Activated CD4-positive, alpha-beta memory T cell treated with anti-CD3 and anti-CD28 coated beads, Interleukin-2, amount 10 ng/mL, durations not matched to agents 7 days and 5 days (primary cell): Measurements from ENCODE around the gene DUOXA1. TPM values are rescaled to one million over a fixed set of nuclear protein-coding genes. Genes with fewer than 3 reads are reported as not detected.

Source experiments
- CTCF ChIA-PET: fragments of 350-600 bp; sonication (Branson Sonifier 250); formaldehyde crosslinking; loops from one replicate; lab custom pipeline; 2021; ENCODE audit warnings: antibody characterized with exemption, inconsistent platforms; lab: Charles Lee
- POLR2A ChIA-PET: fragments of 350-600 bp; sonication (Branson Sonifier 250); formaldehyde crosslinking; loops from one replicate; lab custom pipeline; 2021; ENCODE audit warnings: antibody characterized with exemption; lab: Charles Lee
- DNase-seq: peaks from one replicate; pipeline ENCODE4 v3.0.0-alpha.2; 2020
- H3K27ac Mint-ChIP-seq: one replicate; pipeline ENCODE4 v1.8.0; 2021; ENCODE audit warnings: mild to moderate bottlenecking, mixed read lengths
- H3K27me3 Mint-ChIP-seq: one replicate; pipeline ENCODE4 v1.8.0; 2021; ENCODE audit warnings: mixed read lengths
- H3K36me3 Mint-ChIP-seq: one replicate; pipeline ENCODE4 v1.8.0; 2021; ENCODE audit warnings: low read depth, mixed read lengths
- H3K4me1 Mint-ChIP-seq: one replicate; pipeline ENCODE4 v1.8.0; 2021; ENCODE audit warnings: mixed read lengths
- H3K4me3 Mint-ChIP-seq: one replicate; pipeline ENCODE4 v1.8.0; 2021; ENCODE audit warnings: mild to moderate bottlenecking, mixed read lengths
- H3K9me3 Mint-ChIP-seq: one replicate; pipeline ENCODE4 v1.8.0; 2021; ENCODE audit warnings: mixed read lengths
- total RNA-seq, 2 experiments: library from RNA; stranded (reverse); gene quantifications; one replicate each; pipeline ENCODE4 v1.2.3, GENCODE V29; 2021

Gene DUOXA1
- total RNA-seq, 2 experiments from 2014 or later: not detected

DNA sequence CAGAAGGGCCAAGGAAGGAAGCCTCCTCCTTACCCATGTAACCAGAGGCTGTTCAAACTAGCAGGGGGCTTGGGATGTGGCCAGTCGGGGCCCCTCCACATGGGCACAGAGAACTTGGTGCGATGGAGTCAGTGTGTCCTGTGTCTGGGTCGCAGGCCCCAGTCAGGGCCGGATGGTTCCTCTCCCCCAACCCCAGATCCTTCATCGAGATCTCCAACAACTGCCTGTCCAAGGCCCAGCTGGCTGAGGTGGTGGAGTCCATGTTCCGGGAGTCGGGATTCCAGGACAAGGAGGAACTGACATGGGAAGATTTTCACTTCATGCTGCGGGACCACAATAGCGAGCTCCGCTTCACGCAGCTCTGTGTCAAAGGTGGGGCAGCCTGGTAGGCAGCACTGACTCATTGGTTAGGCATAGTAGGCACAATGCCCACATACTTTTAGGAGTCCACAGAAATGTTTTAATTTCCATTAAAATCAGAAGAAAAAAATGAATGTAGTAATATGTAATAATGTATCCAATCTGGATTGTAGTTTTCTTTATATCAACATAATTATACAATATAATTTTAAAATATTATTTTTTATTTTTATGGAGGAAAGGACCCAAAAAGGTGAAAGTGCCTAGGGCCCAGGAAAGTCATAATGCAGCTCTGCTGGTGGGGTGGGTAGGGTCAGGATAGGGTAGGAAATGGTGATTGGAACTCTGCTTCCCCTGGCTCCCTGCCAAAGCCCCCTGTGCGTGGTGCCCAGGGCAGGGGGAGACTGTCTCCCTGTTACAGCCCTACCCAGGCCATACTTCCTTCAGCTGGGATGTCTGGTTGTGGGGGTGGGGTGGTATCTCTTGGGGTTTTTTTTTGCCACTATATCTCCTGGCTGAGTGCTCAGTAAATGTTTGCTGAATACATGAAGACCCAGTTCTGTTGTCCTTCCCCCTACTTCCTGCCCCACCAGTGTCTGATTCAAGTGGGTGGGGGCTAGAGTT is 18.7 kb upstream of the DUOXA1 start:
- POLR2A ChIA-PET: no interaction called here
- no peak overlapping the region for H3K27ac Mint-ChIP-seq
- H3K4me1 Mint-ChIP-seq: no peaks in the 10 kb centered on the region
- DNase-seq: no peak
- CTCF ChIA-PET: interaction anchor here (2.0 kb wide), 1 partner anchor 30 kb away, joined by 7 read pairs; no protein-coding TSS in a partner anchor
- H3K36me3 Mint-ChIP-seq: peaks cover 7% of the 10 kb centered on the region
- no peaks in the 10 kb centered on the region for H3K27me3 Mint-ChIP-seq
- no peaks in the 10 kb centered on the region for H3K9me3 Mint-ChIP-seq
- H3K4me3 Mint-ChIP-seq: no peak overlapping the region

DNA sequence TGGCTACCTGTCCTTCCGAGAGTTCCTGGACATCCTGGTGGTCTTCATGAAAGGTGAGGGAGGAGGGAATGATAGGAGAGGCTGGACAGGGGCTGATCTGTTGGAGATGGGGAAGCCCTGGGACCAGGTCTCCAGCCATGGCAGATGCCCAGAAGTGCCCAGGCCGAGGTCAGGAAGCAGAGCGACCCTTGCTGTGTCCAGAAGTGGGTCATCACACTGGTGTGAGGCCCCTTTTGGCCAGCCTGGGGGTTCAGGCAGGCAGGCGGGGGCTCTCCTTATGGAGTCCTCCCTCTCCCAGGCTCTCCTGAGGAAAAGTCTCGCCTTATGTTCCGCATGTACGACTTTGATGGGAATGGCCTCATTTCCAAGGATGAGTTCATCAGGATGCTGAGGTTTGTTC is 17.9 kb upstream of the DUOXA1 start:
- H3K27ac Mint-ChIP-seq: no peak overlapping the region
- H3K9me3 Mint-ChIP-seq: no peaks in the 10 kb centered on the region
- no peak for DNase-seq
- peaks cover 6% of the 10 kb centered on the region for H3K36me3 Mint-ChIP-seq
- ChIA-PET POLR2A (no interaction called here), CTCF (no interaction called here)
- no peaks in the 10 kb centered on the region for H3K27me3 Mint-ChIP-seq
- H3K4me1 Mint-ChIP-seq: no peaks in the 10 kb centered on the region
- no peak overlapping the region for H3K4me3 Mint-ChIP-seq

GRCh38 chr15:45146405-45146804 is 16.7 kb upstream of the DUOXA1 start:
- no peaks in the 10 kb centered on the region for H3K27me3 Mint-ChIP-seq
- H3K36me3 Mint-ChIP-seq: no peaks in the 10 kb centered on the region
- DNase-seq: no peak
- H3K4me1 Mint-ChIP-seq: no peaks in the 10 kb centered on the region
- no peak overlapping the region for H3K27ac Mint-ChIP-seq
- ChIA-PET CTCF (interaction anchor here (0.9 to 1.6 kb wide), 4 partner anchors 16 to 28 kb away, joined by 3 to 6 read pairs (median 3); no protein-coding TSS in a partner anchor), POLR2A (no interaction called here)
- no peak overlapping the region for H3K4me3 Mint-ChIP-seq
- no peaks in the 10 kb centered on the region for H3K9me3 Mint-ChIP-seq

GRCh38 chr15:45144775-45145174 is 15.1 kb upstream of the DUOXA1 start:
- Mint-ChIP-seq H3K4me1 (no peaks in the 10 kb centered on the region), H3K27ac (no peak overlapping the region), H3K36me3 (no peaks in the 10 kb centered on the region), H3K9me3 (no peaks in the 10 kb centered on the region), H3K4me3 (no peak overlapping the region), H3K27me3 (no peaks in the 10 kb centered on the region)
- POLR2A ChIA-PET: interaction anchor here (1.1 kb wide), 1 partner anchor 17 kb away, joined by 3 read pairs; no protein-coding TSS in a partner anchor
- no peak for DNase-seq
- CTCF ChIA-PET: no interaction called here

DNA sequence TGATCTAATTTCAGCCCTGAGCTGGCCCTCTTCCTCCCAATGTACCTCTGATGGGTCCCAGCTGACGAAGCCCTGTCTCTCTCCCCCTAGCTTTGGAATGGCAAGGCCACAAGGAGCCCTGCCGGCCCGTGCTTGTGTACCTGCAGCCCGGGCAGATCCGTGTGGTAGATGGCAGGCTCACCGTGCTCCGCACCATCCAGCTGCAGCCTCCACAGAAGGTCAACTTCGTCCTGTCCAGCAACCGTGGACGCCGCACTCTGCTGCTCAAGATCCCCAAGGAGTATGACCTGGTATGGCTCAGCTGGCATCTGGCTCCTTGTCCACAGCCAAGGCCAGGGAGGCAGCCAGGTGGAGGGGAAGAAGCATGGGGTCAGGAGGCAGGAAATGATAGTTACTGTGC is 14.3 kb upstream of the DUOXA1 start:
- Mint-ChIP-seq H3K4me3 (no peak overlapping the region), H3K27ac (no peak overlapping the region), H3K27me3 (no peaks in the 10 kb centered on the region), H3K9me3 (no peaks in the 10 kb centered on the region), H3K4me1 (no peaks in the 10 kb centered on the region), H3K36me3 (no peaks in the 10 kb centered on the region)
- POLR2A ChIA-PET: no interaction called here
- CTCF ChIA-PET: no interaction called here
- no peak for DNase-seq

GRCh38 chr15:45143056-45143455 is 13.4 kb upstream of the DUOXA1 start:
- no peaks in the 10 kb centered on the region for H3K4me1 Mint-ChIP-seq
- H3K9me3 Mint-ChIP-seq: no peaks in the 10 kb centered on the region
- DNase-seq: no peak
- H3K36me3 Mint-ChIP-seq: no peaks in the 10 kb centered on the region
- H3K27me3 Mint-ChIP-seq: no peaks in the 10 kb centered on the region
- ChIA-PET POLR2A (interaction anchor here (0.6 to 1.2 kb wide), 2 partner anchors 12 to 18 kb away, joined by 3 read pairs; no protein-coding TSS in a partner anchor), CTCF (no interaction called here)
- H3K27ac Mint-ChIP-seq: no peak overlapping the region
- no peak overlapping the region for H3K4me3 Mint-ChIP-seq

DNA sequence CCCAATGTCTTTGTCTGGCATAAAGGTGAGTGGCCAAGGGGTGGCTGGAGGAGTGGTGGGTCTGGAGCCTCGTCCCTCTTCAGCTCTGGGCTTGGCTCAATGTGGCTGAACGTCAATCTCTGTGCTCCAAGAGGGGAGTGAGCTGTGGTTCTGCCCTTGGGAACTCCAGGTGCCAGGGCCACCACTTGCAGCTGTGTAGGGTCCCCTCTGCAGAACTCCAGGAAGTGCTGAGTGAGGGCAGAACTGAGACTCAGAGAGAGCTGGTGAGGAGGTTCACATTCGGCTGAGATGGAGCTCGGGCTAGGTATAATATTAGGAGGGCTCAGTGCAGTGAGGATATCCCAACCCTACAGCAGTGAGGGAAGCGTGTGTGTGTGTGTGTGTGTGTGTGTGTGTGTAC is 11.7 kb upstream of the DUOXA1 start:
- peaks cover 5% of the 10 kb centered on the region for H3K27me3 Mint-ChIP-seq
- no peak for DNase-seq
- no peaks in the 10 kb centered on the region for H3K36me3 Mint-ChIP-seq
- ChIA-PET CTCF (interaction anchor here (1.3 to 1.4 kb wide), 2 partner anchors 15 to 23 kb away, joined by 3 to 5 read pairs; no protein-coding TSS in a partner anchor), POLR2A (interaction anchor here (1.1 kb wide), 1 partner anchor 12 kb away, joined by 3 read pairs; no protein-coding TSS in a partner anchor)
- no peaks in the 10 kb centered on the region for H3K9me3 Mint-ChIP-seq
- no peak overlapping the region for H3K27ac Mint-ChIP-seq
- H3K4me1 Mint-ChIP-seq: peaks cover 4% of the 10 kb centered on the region
- H3K4me3 Mint-ChIP-seq: no peak overlapping the region

DNA sequence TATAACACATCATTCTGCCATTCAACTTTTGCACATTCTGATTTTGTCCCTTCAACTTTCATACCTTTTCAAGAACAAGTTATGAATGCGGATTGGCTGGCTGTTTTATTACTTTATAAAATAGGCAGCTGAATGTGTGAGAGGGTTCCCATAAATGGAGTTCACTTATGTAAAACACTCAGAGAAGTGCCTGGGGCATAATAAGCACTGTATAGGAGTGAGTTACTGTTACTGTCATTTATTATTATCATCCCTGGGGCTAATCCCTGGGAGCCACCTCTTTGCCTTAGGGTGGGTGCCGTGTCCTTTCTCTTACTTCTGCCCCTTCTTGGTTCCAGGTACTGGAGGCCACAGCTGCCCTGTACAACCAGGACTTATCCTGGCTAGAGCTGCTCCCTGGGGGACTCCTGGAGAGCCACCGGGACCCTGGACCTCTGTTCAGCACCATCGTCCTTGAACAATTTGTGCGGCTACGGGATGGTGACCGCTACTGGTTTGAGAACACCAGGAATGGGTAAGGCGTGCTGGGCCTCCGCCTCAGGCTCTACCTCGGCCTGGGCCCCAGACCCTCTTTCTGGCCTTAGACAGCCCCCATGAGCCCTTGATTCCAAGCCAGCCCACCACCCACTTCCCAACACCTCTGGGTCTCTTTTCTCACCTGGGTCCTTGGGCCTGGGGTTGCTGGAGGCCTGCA is 11.0 kb upstream of the DUOXA1 start:
- no peak for DNase-seq
- Mint-ChIP-seq H3K9me3 (no peaks in the 10 kb centered on the region), H3K4me3 (no peak overlapping the region), H3K27ac (no peak overlapping the region), H3K36me3 (no peaks in the 10 kb centered on the region), H3K27me3 (peaks cover 9% of the 10 kb centered on the region), H3K4me1 (peaks cover 7% of the 10 kb centered on the region)
- POLR2A ChIA-PET: interaction anchor here (1.1 kb wide), 1 partner anchor 10 kb away, joined by 3 read pairs; no protein-coding TSS in a partner anchor
- CTCF ChIA-PET: interaction anchor here (1.4 kb wide), 1 partner anchor 23 kb away, joined by 5 read pairs; no protein-coding TSS in a partner anchor

DNA sequence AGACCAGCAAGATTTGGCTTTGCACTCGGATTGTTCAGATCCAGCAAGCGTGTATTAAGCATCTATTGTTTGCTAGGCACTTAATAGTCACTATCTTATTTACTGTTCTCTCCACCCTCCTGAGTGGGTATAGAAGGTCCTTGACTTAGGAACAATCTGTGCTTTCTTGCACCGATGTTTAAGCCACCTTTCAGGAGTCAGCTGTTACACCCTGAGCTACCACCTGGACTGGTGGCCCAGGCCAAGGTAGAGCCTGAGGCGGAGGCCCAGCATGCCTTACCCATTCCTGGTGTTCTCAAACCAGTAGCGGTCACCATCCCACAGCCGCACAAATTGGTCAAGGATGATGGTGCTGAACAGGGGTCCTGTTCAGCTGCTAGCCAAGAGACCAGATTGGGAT is 10.1 kb upstream of the DUOXA1 start:
- Mint-ChIP-seq H3K9me3 (no peaks in the 10 kb centered on the region), H3K36me3 (no peaks in the 10 kb centered on the region), H3K4me1 (peaks cover 9% of the 10 kb centered on the region), H3K27ac (no peak overlapping the region), H3K27me3 (peaks cover 12% of the 10 kb centered on the region), H3K4me3 (no peak overlapping the region)
- ChIA-PET CTCF (no interaction called here), POLR2A (interaction anchor here (1.1 kb wide), 1 partner anchor 9 kb away, joined by 3 read pairs; no protein-coding TSS in a partner anchor)
- DNase-seq: no peak

DNA sequence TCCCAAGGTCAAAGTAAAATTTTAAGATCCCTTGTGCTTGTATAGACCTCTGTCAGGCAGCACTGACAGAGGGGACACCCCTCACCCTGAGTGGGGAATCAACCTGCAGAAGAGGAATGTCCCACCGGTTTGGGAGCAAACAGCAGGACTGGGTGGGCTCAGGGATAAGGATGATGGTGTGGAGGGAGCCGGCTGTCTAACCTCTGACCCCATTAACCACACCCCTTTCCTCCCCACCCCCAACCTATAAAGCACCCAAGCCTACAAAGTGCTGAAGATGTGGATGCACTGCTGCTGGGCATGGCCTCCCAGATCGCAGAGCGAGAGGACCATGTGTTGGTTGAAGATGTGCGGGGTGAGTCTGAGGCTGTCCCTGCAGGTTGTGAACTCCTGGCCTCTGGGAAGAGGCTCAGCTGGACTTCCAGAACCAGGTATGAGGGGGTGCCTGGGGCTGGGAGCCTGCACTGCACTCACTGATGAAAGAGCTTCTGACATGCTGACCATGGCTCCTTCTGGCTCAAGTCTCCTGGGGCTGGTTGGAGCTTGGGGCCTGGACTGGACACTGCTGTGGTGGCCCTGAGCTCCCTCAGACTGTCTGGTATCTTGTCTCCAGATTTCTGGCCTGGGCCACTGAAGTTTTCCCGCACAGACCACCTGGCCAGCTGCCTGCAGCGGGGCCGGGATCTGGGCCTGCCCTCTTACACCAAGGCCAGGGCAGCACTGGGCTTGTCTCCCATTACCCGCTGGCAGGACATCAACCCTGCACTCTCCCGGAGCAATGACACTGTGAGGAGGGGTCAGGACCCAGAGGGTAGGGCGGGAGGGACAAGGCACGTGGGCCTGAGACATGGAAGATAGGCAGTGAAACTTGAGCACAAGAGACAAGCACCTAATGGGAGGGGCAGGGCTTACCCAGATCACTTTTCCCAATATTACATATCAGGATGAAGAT is 9.4 kb upstream of the DUOXA1 start:
- Mint-ChIP-seq H3K27me3 (peaks cover 19% of the 10 kb centered on the region), H3K27ac (no peak overlapping the region), H3K36me3 (no peaks in the 10 kb centered on the region), H3K4me3 (no peak overlapping the region), H3K9me3 (no peaks in the 10 kb centered on the region), H3K4me1 (peaks cover 13% of the 10 kb centered on the region)
- no peak for DNase-seq
- CTCF ChIA-PET: interaction anchor here (1.6 kb wide), 1 partner anchor 21 kb away, joined by 7 read pairs; no protein-coding TSS in a partner anchor
- POLR2A ChIA-PET: interaction anchor here (1.1 kb wide), 1 partner anchor 8 kb away, joined by 3 read pairs; no protein-coding TSS in a partner anchor

- no peaks in the 10 kb centered on the region for H3K36me3 Mint-ChIP-seq
- ChIA-PET POLR2A (no interaction called here), CTCF (interaction anchor here (1.6 kb wide), 1 partner anchor 20 kb away, joined by 7 read pairs; no protein-coding TSS in a partner anchor)
- no peak overlapping the region for H3K27ac Mint-ChIP-seq
- no peaks in the 10 kb centered on the region for H3K9me3 Mint-ChIP-seq
- peaks cover 28% of the 10 kb centered on the region for H3K27me3 Mint-ChIP-seq
- H3K4me3 Mint-ChIP-seq: no peak overlapping the region
- DNase-seq: no peak
- H3K4me1 Mint-ChIP-seq: peaks cover 13% of the 10 kb centered on the region
These were observed 8.0 kb upstream of the DUOXA1 start for GRCh38 chr15:45137703-45138102.

- Mint-ChIP-seq H3K27ac (no peak overlapping the region), H3K36me3 (no peaks in the 10 kb centered on the region), H3K27me3 (peaks cover 33% of the 10 kb centered on the region), H3K4me1 (peaks cover 13% of the 10 kb centered on the region), H3K9me3 (no peaks in the 10 kb centered on the region), H3K4me3 (no peak overlapping the region)
- no peak for DNase-seq
- ChIA-PET POLR2A (no interaction called here), CTCF (interaction anchor here (0.7 to 1.3 kb wide), 2 partner anchors 10 to 18 kb away, joined by 4 read pairs; no protein-coding TSS in a partner anchor)
These were observed 6.7 kb upstream of the DUOXA1 start for GRCh38 chr15:45136378-45136764.
